ENCODE measurements around the gene RIMS3.
A peak's percentile ranks its signal among the peaks of the same experiment; 100 is the strongest.
"Not testable (repeated sequence)": the region's sequence is repeated elsewhere in the genome, so short reads cannot be mapped to it uniquely, and the experiment has no call there.

Gene RIMS3

GRCh38 chr1:40665335-40666171 is at the start of gene RIMS3:
Gene RIMS3 (minus strand): TSS chr1:40665682. CDS start chr1:40641925, 23,757 bp downstream.
- peak; percentile 65 to 91 (median 75) for DNase-seq (ENCODE audit: low read depth in 4 of 4, low spot score in 1 of 4)

GRCh38 chr1:40712997-40713396 is 47.5 kb upstream of the RIMS3 start:
- DNase-seq (ENCODE audit: low read depth in 4 of 4, low spot score in 1 of 4) = no peak

GRCh38 chr1:40712405-40712944 is 47.0 kb upstream of the RIMS3 start:
- no peak for DNase-seq (ENCODE audit: low read depth in 4 of 4, low spot score in 1 of 4)

GRCh38 chr1:40711465-40712404 is 46.3 kb upstream of the RIMS3 start:
- no peak for DNase-seq (ENCODE audit: low read depth in 4 of 4, low spot score in 1 of 4)

GRCh38 chr1:40710581-40711315 is 45.3 kb upstream of the RIMS3 start:
- no peak for DNase-seq (ENCODE audit: low read depth in 4 of 4, low spot score in 1 of 4)

- DNase-seq (ENCODE audit: low read depth in 4 of 4, low spot score in 1 of 4) = no peak
Observed at GRCh38 chr1:40709802-40710278, 44.4 kb upstream of the RIMS3 start.

DNA sequence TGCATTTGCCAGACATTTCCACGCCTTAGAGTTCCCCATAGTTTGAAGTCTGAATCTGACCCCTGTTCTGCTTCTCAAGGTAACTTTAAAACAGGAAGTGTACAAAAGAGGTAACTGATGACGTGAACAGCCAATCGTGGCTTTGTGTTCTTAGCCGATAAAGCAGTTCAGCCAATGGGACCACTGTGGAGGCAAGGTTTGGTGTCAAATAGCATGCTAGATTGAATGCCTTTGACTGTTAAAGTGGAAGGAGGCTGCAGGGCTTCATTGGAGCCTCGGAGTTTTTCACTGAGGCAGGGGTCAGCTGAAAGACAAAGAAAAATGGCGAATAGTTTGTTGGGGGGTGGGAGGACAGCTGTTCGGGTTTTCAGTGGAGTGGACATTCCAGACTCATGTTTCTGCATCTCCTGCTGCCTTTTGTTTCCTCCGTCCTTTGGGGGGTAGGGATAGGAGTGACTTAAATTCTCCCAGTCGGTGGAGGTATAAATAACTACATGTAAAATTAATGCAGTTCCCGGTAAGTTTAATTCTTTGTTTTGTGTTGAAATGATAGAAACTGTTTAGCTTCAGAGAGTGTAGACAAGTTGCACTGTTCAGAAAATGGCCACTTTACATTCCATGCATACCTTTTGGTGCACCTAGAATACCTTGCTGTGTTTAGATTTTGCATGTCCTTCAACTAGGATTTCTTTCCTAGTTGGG is 43.8 kb upstream of the RIMS3 start:
- peak in 3 of 4 experiments; percentile 29 to 41 (median 38) for DNase-seq (ENCODE audit: low read depth in 4 of 4, low spot score in 1 of 4)

GRCh38 chr1:40708750-40709099 is 43.2 kb upstream of the RIMS3 start:
- DNase-seq (ENCODE audit: low read depth in 4 of 4, low spot score in 1 of 4) = no peak

GRCh38 chr1:40706626-40707025 is 41.1 kb upstream of the RIMS3 start:
- no peak for DNase-seq (ENCODE audit: low read depth in 4 of 4, low spot score in 1 of 4)

DNA sequence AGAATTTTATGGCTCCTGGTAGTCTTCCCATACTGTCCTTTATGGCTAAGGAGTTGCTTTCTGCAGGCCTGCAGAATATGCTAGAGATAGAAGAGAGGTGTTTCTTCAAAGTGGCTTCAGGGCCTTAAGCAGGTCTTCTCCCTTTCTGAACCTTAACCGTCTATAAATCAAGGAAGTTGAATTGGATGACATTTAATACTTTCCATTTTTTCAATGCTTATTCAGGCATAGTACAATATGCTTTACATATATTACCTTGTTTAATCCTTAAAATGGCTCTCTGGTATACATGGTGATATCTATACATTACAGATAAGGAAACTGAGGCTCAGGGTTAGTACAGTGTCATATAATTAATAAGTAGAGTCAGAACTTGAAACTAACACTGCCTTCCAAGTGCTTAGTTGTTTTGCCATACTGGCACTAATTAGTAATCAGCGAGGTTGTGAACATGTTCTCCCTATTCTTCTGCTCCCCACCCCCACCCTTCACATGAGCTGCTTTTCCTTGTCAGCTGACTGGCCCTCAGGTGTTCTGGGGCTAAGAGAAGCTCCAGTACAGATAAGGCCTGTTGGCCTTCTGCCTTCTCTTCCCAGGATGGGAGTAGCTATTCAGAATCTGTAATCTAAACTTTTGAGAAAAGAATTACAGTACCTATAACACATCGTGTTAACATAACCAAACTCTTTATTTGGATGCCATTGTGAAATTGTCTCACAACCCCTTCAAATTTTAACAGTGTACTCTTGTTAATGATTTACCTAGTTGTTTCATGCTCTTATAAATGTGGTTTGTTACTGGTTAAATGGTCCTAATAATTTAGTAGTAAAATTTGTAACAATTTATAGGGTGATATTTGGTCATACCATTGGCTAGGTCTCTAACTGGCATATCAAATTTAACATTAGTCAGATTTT is 39.6 kb upstream of the RIMS3 start:
- DNase-seq (ENCODE audit: low read depth in 4 of 4, low spot score in 1 of 4) = no peak

GRCh38 chr1:40703316-40703715 is 37.8 kb upstream of the RIMS3 start:
- no peak for DNase-seq (ENCODE audit: low read depth in 4 of 4, low spot score in 1 of 4)

- not testable (repeated sequence) for DNase-seq (ENCODE audit: low read depth in 4 of 4, low spot score in 1 of 4)
Observed at GRCh38 chr1:40702810-40703209, 37.3 kb upstream of the RIMS3 start.

DNA sequence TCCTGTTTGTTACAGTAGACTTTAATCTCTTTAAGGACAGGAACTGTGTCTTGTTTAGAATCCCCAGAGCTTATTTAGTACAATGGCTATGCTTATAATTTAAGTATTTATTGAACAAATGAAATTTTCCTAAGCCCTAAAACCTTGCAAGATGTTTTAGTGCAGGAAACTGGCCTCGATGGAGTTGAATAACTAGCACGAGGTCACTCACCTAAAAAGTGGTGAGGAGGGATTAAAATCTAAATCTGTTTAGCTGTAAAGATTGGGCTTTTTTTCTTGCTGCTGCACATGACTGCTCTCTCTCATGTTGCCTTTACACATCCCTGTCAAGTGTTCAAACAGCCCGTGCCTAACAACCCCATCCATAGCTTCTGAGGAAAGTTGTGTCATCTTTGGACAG is 36.2 kb upstream of the RIMS3 start:
- no peak for DNase-seq (ENCODE audit: low read depth in 4 of 4, low spot score in 1 of 4)

DNA sequence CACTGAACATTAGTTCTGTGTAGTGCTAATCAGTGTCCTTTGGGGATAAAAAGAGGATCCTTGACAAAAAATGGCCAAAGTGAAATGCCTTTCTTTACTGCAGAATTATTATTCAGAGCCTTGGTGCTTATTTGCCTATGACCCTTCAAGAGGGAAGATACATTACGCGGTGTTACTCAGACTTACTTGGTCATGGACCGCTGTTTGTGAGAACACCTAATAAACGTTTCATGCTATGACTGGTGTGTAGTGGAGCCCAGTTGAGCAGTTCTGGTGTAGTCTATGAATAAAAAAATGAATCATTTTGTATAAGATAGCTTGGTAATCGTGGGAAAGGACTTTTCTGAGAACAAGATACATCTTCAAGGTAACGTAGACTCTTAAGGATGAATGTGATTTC is 34.3 kb upstream of the RIMS3 start:
- DNase-seq (ENCODE audit: low read depth in 4 of 4, low spot score in 1 of 4) = no peak

DNA sequence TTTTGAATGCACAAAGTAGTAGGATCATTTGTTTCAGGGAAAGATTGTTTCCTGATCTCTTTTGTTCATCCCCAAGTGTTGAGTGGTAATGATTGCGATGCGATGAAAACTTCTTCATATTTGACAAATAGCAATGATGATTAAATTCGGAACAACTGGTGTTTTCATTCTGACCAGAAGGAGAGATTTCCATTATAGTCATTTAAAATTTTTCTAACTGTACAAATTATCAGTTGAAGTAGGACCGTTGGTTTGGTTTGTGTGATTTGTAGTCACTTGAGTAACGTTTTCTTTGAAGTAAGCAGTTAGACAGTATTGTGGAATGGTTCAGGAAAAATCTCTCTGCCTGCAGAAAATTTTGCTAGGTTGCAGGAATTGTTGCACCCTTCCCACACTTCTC is 32.0 kb upstream of the RIMS3 start:
- DNase-seq (ENCODE audit: low read depth in 4 of 4, low spot score in 1 of 4) = no peak

DNA sequence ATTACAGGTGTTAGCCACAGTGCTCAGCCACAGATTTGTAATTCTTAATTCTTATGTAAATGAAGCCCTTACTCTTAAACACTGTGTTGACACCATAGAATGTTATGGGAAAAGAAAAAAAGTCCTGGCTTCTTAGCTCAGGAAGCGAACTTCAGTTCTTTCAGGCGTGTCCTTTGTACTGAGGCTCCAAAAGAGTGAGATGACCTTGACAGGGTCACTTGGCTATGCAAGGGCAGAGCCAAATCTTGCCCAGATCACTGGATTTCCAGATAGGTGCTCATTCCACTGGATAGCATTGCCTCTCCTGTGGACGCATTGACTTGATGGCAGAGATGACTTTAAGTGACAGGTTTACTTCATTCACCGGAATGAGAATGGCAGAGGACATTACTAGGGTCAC is 30.8 kb upstream of the RIMS3 start:
- DNase-seq (ENCODE audit: low read depth in 4 of 4, low spot score in 1 of 4) = no peak

- no peak for DNase-seq (ENCODE audit: low read depth in 4 of 4, low spot score in 1 of 4)
Observed at GRCh38 chr1:40694353-40694874, 28.9 kb upstream of the RIMS3 start.

GRCh38 chr1:40693425-40693824 is 27.9 kb upstream of the RIMS3 start:
- no peak for DNase-seq (ENCODE audit: low read depth in 4 of 4, low spot score in 1 of 4)

DNA sequence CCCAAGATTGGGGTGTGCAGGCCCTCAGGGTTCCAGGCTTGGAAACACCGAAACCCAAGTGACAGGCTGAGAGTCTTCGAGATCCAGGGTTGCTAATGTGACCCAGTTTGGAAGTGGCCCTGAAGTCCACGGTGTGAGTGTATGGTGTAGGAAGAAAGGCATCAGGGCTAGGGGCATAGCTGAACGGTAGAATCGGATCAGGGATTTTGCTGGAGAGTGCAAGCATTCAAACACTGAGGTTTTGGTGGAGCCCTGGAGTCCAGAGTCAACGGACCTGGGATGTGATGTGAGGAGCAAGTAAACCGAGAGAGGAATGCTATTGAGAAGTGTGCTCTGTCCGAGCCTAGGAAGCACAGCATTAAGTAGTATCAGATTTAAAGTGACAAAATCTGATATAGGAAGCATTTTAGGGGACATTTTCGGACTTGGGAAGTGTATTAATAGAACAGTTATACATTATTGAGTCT is 27.0 kb upstream of the RIMS3 start:
- DNase-seq (ENCODE audit: low read depth in 4 of 4, low spot score in 1 of 4) = no peak
